ENCODE results near the gene SH3BP4. TPM values are rescaled to one million over a fixed set of nuclear protein-coding genes. Genes with fewer than 3 reads are reported as not detected.

Gene SH3BP4
- total and polyA plus RNA-seq, 2 of the 8 experiments (the other 6 are each of a cell fraction or from before 2014, with no cell fraction given): 28.3 to 35.4 TPM

DNA sequence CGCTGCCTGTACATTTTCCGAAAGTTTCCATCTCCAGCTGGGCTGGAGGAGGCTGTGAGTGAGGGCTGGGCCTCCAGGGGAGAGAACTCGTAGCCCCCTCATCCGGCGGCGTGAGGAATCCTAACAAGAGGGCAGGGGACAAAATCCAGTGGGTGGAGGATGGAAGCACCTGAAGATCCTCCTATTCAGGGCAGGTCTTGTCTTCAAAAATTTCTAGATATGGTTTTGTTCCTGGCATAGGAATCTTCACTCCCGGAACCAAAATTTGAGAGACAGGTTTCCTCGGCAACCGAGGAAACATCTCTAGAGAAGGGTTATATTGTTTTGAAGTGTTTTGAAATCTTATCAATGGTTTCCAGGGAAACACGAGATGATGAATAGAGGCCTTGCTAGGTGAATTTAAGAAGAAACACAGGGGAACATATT, 136.7 kb downstream of the SH3BP4 start (continued):
- TF ChIP-seq, protein P1, sequence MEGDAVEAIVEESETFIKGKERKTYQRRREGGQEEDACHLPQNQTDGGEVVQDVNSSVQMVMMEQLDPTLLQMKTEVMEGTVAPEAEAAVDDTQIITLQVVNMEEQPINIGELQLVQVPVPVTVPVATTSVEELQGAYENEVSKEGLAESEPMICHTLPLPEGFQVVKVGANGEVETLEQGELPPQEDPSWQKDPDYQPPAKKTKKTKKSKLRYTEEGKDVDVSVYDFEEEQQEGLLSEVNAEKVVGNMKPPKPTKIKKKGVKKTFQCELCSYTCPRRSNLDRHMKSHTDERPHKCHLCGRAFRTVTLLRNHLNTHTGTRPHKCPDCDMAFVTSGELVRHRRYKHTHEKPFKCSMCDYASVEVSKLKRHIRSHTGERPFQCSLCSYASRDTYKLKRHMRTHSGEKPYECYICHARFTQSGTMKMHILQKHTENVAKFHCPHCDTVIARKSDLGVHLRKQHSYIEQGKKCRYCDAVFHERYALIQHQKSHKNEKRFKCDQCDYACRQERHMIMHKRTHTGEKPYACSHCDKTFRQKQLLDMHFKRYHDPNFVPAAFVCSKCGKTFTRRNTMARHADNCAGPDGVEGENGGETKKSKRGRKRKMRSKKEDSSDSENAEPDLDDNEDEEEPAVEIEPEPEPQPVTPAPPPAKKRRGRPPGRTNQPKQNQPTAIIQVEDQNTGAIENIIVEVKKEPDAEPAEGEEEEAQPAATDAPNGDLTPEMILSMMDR (IDR thresholded peaks at IDR 0.05; ENCODE audit: control extremely low read depth in 1 of 3, insufficient read depth in 1 of 3, low read depth in 1 of 3, low read length in 3 of 3): no peak
- TF ChIP-seq SIN3A (conservative IDR thresholded peaks at IDR 0.05 in 1 of 2, IDR thresholded peaks at IDR 0.05 in 1 of 2; ENCODE audit: low read depth in 1 of 2, low read length in 2 of 2): no peak
- no peak for TF ChIP-seq CBX8 (IDR thresholded peaks at IDR 0.05; ENCODE audit: borderline replicate concordance, low read depth, low read length)
